Dermis blood vessel endothelial cell (primary cell): Measurements from ENCODE around the gene TTLL13. TPM values are rescaled to one million over a fixed set of nuclear protein-coding genes. Genes with fewer than 3 reads are reported as not detected.
A peak's percentile ranks its signal among the peaks of the same experiment; 100 is the strongest.
"Not testable (repeated sequence)": the region's sequence is repeated elsewhere in the genome, so short reads cannot be mapped to it uniquely, and the experiment has no call there.

Source experiments
- DNase-seq: peaks from one replicate; pipeline ENCODE4 v3.0.0; 2010
- total RNA-seq: library from RNA; depleted of rRNA; stranded (reverse); fragments of >200 nt; gene quantifications from 2 replicates; pipeline ENCODE4 v1.2.3, GENCODE V29; 2014

TTLL13 gene
- total RNA-seq, 1 donor from 2014 or later, result 0.17 TPM

- DNase-seq, result peak; percentile 68
Measured at GRCh38 chr15:90286678-90287077, 37.3 kb downstream of the TTLL13 start.

GRCh38 chr15:90287101-90287500, 37.7 kb downstream of the TTLL13 start:
- DNase-seq, result no peak

GRCh38 chr15:90287946-90288345, 38.6 kb downstream of the TTLL13 start:
- no peak for DNase-seq

- peak; percentile 25 for DNase-seq
Measured at GRCh38 chr15:90291679-90292356, 42.5 kb downstream of the TTLL13 start.

GRCh38 chr15:90293040-90293810, 43.9 kb downstream of the TTLL13 start:
- peak; percentile 74 for DNase-seq

- DNase-seq, result no peak
Measured at GRCh38 chr15:90294159-90294558, 44.8 kb downstream of the TTLL13 start.

GRCh38 chr15:90294601-90295269, 45.4 kb downstream of the TTLL13 start:
- no peak for DNase-seq

GRCh38 chr15:90295270-90295648, 45.9 kb downstream of the TTLL13 start:
- no peak for DNase-seq

- not testable (repeated sequence) for DNase-seq
Measured at GRCh38 chr15:90296316-90296884, 47.0 kb downstream of the TTLL13 start.

GRCh38 chr15:90297021-90297420, 47.7 kb downstream of the TTLL13 start:
- DNase-seq, result no peak

- DNase-seq, result no peak
Measured at GRCh38 chr15:90300541-90300940, 51.2 kb downstream of the TTLL13 start.

- DNase-seq, result peak; percentile 70
Measured at GRCh38 chr15:90300988-90301706, 51.8 kb downstream of the TTLL13 start.

- DNase-seq, result no peak
Measured at GRCh38 chr15:90301707-90302300, 52.4 kb downstream of the TTLL13 start.

GRCh38 chr15:90305355-90305754, 56.0 kb downstream of the TTLL13 start:
- not testable (repeated sequence) for DNase-seq

GRCh38 chr15:90305932-90306331, 56.6 kb downstream of the TTLL13 start:
- DNase-seq, result no peak

GRCh38 chr15:90306560-90306959, 57.2 kb downstream of the TTLL13 start:
- no peak for DNase-seq

- DNase-seq, result no peak
Measured at GRCh38 chr15:90307661-90308060, 58.3 kb downstream of the TTLL13 start.

- no peak for DNase-seq
Measured at GRCh38 chr15:90309020-90309419, 59.7 kb downstream of the TTLL13 start.
